Activated naive CD4-positive, alpha-beta T cell treated with anti-CD3 and anti-CD28 coated beads for 36 hours (primary cell): ENCODE measurements around the gene MROH8. TPM values are rescaled to one million over a fixed set of nuclear protein-coding genes. Genes with fewer than 3 reads are reported as not detected.
A peak's percentile ranks its signal among the peaks of the same experiment; 100 is the strongest.

Experiments used
- CTCF ChIA-PET: fragments of 350-600 bp; sonication (Branson Sonifier 250); formaldehyde crosslinking; loops from one replicate; lab custom pipeline; 2021; ENCODE audit warnings: antibody characterized with exemption; lab: Charles Lee
- DNase-seq: peaks from one replicate; pipeline ENCODE4 v3.0.0-alpha.2; 2020
- H3K27ac Mint-ChIP-seq: one replicate; pipeline ENCODE4 v1.8.0; 2021; ENCODE audit warnings: mild to moderate bottlenecking, mixed read lengths
- H3K27me3 Mint-ChIP-seq: one replicate; pipeline ENCODE4 v1.8.0; 2021; ENCODE audit warnings: low read depth, mixed read lengths
- H3K36me3 Mint-ChIP-seq: one replicate; pipeline ENCODE4 v1.8.0; 2021; ENCODE audit warnings: low read depth, mixed read lengths
- H3K4me1 Mint-ChIP-seq: one replicate; pipeline ENCODE4 v1.8.0; 2021; ENCODE audit warnings: low read depth, mixed read lengths
- H3K4me3 Mint-ChIP-seq: one replicate; pipeline ENCODE4 v1.8.0; 2021; ENCODE audit warnings: mild to moderate bottlenecking, moderate library complexity, mixed read lengths
- H3K9me3 Mint-ChIP-seq: one replicate; pipeline ENCODE4 v1.8.0; 2021; ENCODE audit warnings: mixed read lengths
- intact Hi-C: fragments of 100-400 bp; cut with micrococcal nuclease; formaldehyde crosslinking; loops from one replicate; pipeline ENCODE4 v1.15.1; 2023
- total RNA-seq, 2 experiments: library from RNA; stranded (reverse); gene quantifications; one replicate each; pipeline ENCODE4 v1.2.3, GENCODE V29; 2021

The MROH8 gene
- total RNA-seq, 2 experiments from 2014 or later = 0.54 to 0.91 TPM

- DNase-seq = no peak
- H3K27ac Mint-ChIP-seq = no peak overlapping the region
- no peaks in the 10 kb centered on the region for H3K9me3 Mint-ChIP-seq
- no peaks in the 10 kb centered on the region for H3K27me3 Mint-ChIP-seq
- H3K4me1 Mint-ChIP-seq = no peaks in the 10 kb centered on the region
- H3K36me3 Mint-ChIP-seq = no peaks in the 10 kb centered on the region
- H3K4me3 Mint-ChIP-seq = no peak overlapping the region
- CTCF ChIA-PET = no interaction called here
- intact Hi-C loops = no loop called here
Measured at GRCh38 chr20:37108676-37109075, 70.7 kb downstream of the MROH8 start.

DNA sequence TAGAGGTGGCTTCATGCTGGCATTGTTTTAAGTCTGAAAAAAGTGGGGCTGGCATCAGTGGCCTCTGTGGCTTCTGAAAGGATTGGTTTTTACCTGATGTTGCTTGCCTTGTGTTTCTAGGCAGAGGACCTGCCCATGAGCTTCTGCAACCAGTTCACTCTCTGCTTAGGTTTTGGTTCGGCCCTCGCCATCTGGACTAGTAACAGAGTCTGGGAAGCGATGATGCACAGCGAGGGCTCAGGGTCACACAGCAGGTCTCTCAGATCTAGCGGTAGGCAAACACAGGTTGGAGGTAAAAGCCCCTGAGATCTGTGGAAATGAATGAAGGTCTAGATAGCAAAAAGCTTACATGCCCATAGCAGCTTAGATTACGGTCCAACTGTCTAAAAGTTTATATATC lies 76.8 kb downstream of the MROH8 start:
- Mint-ChIP-seq H3K36me3 (no peaks in the 10 kb centered on the region), H3K4me1 (no peaks in the 10 kb centered on the region), H3K9me3 (no peaks in the 10 kb centered on the region), H3K27ac (no peak overlapping the region), H3K27me3 (no peaks in the 10 kb centered on the region), H3K4me3 (no peak overlapping the region)
- intact Hi-C loops = no loop called here
- CTCF ChIA-PET = no interaction called here
- DNase-seq = no peak

GRCh38 chr20:37096415-37097041 lies 82.8 kb downstream of the MROH8 start:
- peak; percentile 7 for DNase-seq
- intact Hi-C loops = loop anchor here (1.0 to 10.0 kb wide), 7 partner anchors 52 to 938 kb away; partner anchors contain the start of genes BLCAP, RPRD1B, SAMHD1 and TTI1
- peaks cover 31% of the 10 kb centered on the region for H3K4me1 Mint-ChIP-seq
- peak overlapping the region; percentile 92 for H3K4me3 Mint-ChIP-seq
- H3K27me3 Mint-ChIP-seq = no peaks in the 10 kb centered on the region
- H3K9me3 Mint-ChIP-seq = no peaks in the 10 kb centered on the region
- CTCF ChIA-PET = interaction anchor here (1.2 to 2.3 kb wide), 2 partner anchors 14 to 95 kb away, joined by 3 to 8 read pairs; no protein-coding TSS in a partner anchor
- H3K36me3 Mint-ChIP-seq = peaks cover 22% of the 10 kb centered on the region
- peak overlapping the region; percentile 100 for H3K27ac Mint-ChIP-seq

DNA sequence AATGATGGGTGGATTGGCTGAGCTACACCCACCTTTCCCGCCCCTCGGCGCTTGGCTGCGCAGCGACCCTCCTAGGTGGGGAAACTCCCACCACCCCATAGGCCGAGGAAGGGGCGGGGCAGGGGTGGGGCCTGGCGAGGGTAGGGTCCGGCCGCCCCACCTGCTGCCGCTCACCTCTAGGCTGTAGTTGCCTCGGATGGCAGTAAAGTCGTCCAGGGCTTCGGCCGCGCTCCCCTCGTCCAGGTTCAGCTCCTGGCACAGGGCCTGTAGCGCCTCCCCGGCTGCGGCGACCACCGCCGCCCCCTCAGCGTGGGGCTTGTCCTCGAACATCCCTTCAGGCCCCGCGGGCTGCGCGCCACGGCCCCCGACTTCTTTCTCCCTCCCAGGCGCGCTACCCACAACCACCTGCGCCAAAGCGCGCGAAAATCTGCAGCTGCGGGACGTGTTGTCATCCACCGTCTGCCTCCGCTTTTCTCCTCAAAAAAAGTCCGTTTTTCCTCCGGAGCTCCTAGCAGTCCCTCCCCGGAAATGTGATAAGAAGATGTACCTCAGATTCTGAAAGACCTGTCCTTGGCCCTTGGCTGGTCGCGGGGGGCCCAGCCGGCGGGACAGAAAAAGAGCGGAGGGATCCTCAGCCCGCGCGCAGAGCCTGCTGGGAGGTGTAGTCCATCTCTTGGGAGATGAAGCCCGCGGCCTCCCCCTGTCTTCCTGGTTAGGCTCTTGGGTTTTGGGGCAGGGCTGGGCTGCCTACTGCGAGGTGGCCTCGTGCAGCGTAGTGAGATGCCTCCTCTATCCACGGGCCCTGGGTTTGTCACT lies 83.5 kb downstream of the MROH8 start, which contains the start of gene RBL1:
TSS of gene RBL1 (minus strand) at position 399 of the 816 bp plus-strand sequence. CDS start at position 330, 69 bp downstream.
- CTCF ChIA-PET = interaction anchor here (1.2 to 2.3 kb wide), 3 partner anchors 13 to 96 kb away, joined by 3 to 8 read pairs (median 5); no protein-coding TSS in a partner anchor
- intact Hi-C loops = loop anchor here (1.0 to 10.0 kb wide), 7 partner anchors 51 to 939 kb away; partner anchors contain the start of genes BLCAP, RPRD1B, SAMHD1 and TTI1
- Mint-ChIP-seq H3K9me3 (no peaks in the 10 kb centered on the region), H3K27ac (peak within 1 kb of the TSS; percentile 100), H3K4me3 (peak within 1 kb of the TSS; percentile 92), H3K36me3 (peaks cover 24% of the 10 kb centered on the region), H3K27me3 (no peaks in the 10 kb centered on the region), H3K4me1 (peaks cover 37% of the 10 kb centered on the region)
- DNase-seq = peak; percentile 91

GRCh38 chr20:37095108-37095598 lies 84.2 kb downstream of the MROH8 start:
- Mint-ChIP-seq H3K4me1 (peaks cover 39% of the 10 kb centered on the region), H3K36me3 (peaks cover 28% of the 10 kb centered on the region), H3K27me3 (no peaks in the 10 kb centered on the region), H3K4me3 (peak overlapping the region; percentile 92), H3K9me3 (no peaks in the 10 kb centered on the region), H3K27ac (peak overlapping the region; percentile 92)
- intact Hi-C loops = loop anchor here (5.0 to 10.0 kb wide), 5 partner anchors 50 to 940 kb away; partner anchors contain the start of genes RPRD1B, SAMHD1 and TTI1
- CTCF ChIA-PET = interaction anchor here (1.2 to 2.3 kb wide), 2 partner anchors 86 to 97 kb away, joined by 5 to 8 read pairs; no protein-coding TSS in a partner anchor
- peak; percentile 66 for DNase-seq

- Mint-ChIP-seq H3K9me3 (no peaks in the 10 kb centered on the region), H3K4me3 (no peak overlapping the region), H3K4me1 (peaks cover 42% of the 10 kb centered on the region), H3K27ac (no peak overlapping the region), H3K36me3 (peaks cover 51% of the 10 kb centered on the region), H3K27me3 (no peaks in the 10 kb centered on the region)
- CTCF ChIA-PET = no interaction called here
- intact Hi-C loops = loop anchor here (10.0 kb wide), 2 partner anchors 46 to 944 kb away; partner anchors contain the start of genes RPRD1B and TTI1
- DNase-seq = no peak
Measured at GRCh38 chr20:37090407-37090806, 88.9 kb downstream of the MROH8 start.

- CTCF ChIA-PET = interaction anchor here (0.6 to 0.9 kb wide), 2 partner anchors 11 to 78 kb away, joined by 3 read pairs; no protein-coding TSS in a partner anchor
- Mint-ChIP-seq H3K4me3 (no peak overlapping the region), H3K27ac (no peak overlapping the region), H3K27me3 (no peaks in the 10 kb centered on the region), H3K36me3 (peaks cover 50% of the 10 kb centered on the region), H3K4me1 (peaks cover 32% of the 10 kb centered on the region), H3K9me3 (no peaks in the 10 kb centered on the region)
- intact Hi-C loops = no loop called here
- peak; percentile 28 for DNase-seq
Measured at GRCh38 chr20:37081717-37082289, 97.5 kb downstream of the MROH8 start.

DNA sequence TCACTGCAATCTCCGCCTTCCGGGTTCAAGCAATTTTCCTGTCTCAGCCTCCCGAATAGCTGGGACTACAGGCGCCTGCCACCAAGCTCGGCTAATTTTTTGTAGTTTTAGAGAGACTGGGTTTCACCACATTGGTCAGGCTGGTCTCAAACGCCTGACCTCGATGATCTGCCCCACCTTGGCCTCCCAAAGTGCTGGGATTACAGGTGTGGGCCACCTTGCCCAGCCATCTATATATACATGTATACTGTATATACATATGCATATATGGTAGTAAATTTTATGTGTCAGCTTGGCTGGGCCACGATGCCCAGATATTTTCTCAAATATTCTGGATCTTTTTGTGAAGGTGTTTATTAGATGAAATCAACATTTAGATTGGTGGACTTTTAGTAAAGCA lies 102.3 kb downstream of the MROH8 start:
- CTCF ChIA-PET = interaction anchor here (0.6 to 1.5 kb wide), 3 partner anchors 19 to 69 kb away, joined by 3 to 4 read pairs (median 4); no protein-coding TSS in a partner anchor
- intact Hi-C loops = no loop called here
- no peaks in the 10 kb centered on the region for H3K27me3 Mint-ChIP-seq
- no peak overlapping the region for H3K4me3 Mint-ChIP-seq
- H3K27ac Mint-ChIP-seq = no peak overlapping the region
- peaks cover 49% of the 10 kb centered on the region for H3K36me3 Mint-ChIP-seq
- no peak for DNase-seq
- peaks cover 3% of the 10 kb centered on the region for H3K9me3 Mint-ChIP-seq
- H3K4me1 Mint-ChIP-seq = peaks cover 46% of the 10 kb centered on the region

- Mint-ChIP-seq H3K9me3 (peaks cover 3% of the 10 kb centered on the region), H3K4me3 (no peak overlapping the region), H3K36me3 (peaks cover 47% of the 10 kb centered on the region), H3K4me1 (peaks cover 50% of the 10 kb centered on the region), H3K27me3 (no peaks in the 10 kb centered on the region), H3K27ac (no peak overlapping the region)
- CTCF ChIA-PET = no interaction called here
- no peak for DNase-seq
- intact Hi-C loops = no loop called here
Measured at GRCh38 chr20:37075932-37076685, 103.2 kb downstream of the MROH8 start.

GRCh38 chr20:37072293-37073196 lies 106.8 kb downstream of the MROH8 start:
- Mint-ChIP-seq H3K4me1 (peaks cover 37% of the 10 kb centered on the region), H3K9me3 (peaks cover 3% of the 10 kb centered on the region), H3K27me3 (no peaks in the 10 kb centered on the region), H3K27ac (peak overlapping the region; percentile 54), H3K4me3 (no peak overlapping the region), H3K36me3 (peaks cover 33% of the 10 kb centered on the region)
- peak; percentile 13 for DNase-seq
- intact Hi-C loops = no loop called here
- CTCF ChIA-PET = interaction anchor here (0.7 to 1.4 kb wide), 3 partner anchors 19 to 77 kb away, joined by 4 read pairs; no protein-coding TSS in a partner anchor
